NCI-H82 treated with DMSO at 0.1 percent for 48 hours (cell line): Measurements from ENCODE around the gene SRSF4.
A peak's percentile ranks its signal among the peaks of the same experiment; 100 is the strongest.

Source experiments
- DNase-seq: peaks from one replicate; lab custom pipeline; 2025; ENCODE audit not compliant: unreplicated experiment; lab: John Stamatoyannopoulos, UW

The SRSF4 gene

DNA sequence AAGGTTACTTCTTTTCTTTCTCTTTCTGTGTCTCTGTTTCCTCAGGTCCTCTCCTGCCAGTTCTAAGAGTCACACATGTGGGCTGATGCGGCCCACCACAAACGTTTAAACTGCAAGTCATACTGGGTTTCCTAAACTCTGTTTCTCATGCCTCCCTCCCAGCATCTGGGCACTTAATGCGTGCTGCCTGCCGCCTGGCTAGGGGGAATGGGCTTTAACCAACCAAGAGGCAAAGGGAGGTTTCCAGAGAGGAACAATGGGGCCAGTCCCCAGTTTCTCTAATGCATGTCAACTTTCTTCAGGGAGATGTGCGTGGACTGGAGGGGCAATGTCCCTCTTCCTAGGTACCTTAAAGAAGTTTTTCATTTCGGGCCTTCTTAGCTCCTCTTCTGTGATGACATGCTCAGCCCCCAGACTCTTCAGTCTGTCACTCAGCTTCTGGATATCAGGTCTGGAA lies 19.9 kb upstream of the SRSF4 start:
- DNase-seq, result no peak

- no peak for DNase-seq
Observed at GRCh38 chr1:29200906-29201594, 19.4 kb upstream of the SRSF4 start.

- DNase-seq, result no peak
Observed at GRCh38 chr1:29197993-29198392, 16.3 kb upstream of the SRSF4 start.

DNA sequence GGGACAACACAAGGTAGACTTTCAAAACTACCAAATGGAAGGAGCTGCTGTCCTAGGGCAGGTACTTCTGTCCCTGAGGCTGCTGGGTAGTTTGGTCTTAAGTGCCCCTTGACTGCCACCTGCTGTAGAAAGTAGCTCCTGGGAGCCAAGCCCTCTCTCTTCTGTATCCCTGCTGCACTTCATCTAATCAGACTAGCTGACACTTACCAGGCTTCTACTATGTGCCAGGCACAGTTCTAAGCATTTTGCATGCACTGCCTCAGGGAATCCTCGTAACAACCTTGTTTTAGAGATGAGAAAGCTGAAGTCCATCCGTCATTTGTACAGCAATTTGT lies 15.9 kb upstream of the SRSF4 start:
- no peak for DNase-seq

DNA sequence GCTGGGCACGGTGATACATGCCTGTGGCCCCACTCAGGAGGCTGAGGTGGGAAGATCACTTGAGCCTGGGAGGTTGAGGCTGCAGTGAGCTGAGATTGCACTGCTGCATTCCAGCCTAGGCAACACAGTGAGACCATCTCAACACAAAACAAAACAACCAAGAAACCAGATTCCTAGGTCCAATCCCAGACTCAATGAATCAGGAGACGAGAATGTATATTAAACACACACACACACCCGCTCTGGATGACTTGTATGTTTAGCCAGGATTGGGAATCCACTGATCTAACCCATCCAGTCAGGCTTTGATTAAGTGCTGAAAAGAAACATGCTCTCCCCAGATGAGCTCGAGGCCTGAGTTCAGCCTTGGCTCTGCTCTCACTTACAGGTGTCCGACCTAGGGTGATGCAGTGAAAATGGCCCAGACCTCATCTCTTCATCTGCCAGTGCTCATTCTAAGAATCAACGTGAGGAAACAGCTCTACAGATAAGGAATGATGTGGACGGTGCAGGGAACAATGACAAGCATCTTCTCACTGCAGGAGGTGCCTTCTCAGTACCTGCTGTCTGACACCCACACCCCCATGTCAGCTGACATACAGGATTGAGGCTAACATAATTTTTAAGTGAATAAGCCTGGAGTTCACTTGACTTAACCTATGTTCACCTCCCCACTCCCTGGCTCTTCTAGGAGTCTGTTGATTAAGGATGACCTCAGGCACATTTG lies 15.3 kb upstream of the SRSF4 start:
- no peak for DNase-seq

- no peak for DNase-seq
Observed at GRCh38 chr1:29195881-29196291, 14.2 kb upstream of the SRSF4 start.

DNA sequence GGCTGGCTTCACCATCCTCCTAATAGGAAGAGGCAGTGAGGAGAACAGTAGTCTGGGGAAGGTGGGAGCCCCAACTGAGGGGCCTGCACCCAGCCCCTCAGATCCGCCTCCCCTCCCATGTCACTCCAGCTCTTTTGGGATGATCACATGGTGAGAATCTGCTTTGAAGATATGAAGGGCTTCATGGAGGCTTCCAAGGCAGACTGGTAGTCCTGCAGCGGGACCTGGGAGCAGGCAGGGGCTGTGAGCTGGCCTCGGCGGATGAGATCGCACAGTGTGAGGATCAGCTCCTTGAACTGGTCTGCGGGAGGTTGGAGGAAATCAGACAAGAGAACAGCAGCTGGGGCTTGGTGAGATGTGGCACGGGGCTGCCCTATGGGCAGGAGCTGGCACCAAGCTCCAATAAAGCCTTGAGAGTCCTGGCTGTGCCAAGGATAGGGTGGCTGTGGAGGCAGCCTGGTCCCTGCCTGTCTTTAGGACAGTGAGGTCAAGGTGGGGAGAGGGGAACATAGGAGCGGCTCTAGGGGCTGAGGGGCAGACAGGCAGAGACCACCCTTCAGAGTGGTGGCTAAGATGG lies 12.3 kb upstream of the SRSF4 start:
- no peak for DNase-seq

- DNase-seq, result no peak
Observed at GRCh38 chr1:29190718-29191117, 9.0 kb upstream of the SRSF4 start.

DNA sequence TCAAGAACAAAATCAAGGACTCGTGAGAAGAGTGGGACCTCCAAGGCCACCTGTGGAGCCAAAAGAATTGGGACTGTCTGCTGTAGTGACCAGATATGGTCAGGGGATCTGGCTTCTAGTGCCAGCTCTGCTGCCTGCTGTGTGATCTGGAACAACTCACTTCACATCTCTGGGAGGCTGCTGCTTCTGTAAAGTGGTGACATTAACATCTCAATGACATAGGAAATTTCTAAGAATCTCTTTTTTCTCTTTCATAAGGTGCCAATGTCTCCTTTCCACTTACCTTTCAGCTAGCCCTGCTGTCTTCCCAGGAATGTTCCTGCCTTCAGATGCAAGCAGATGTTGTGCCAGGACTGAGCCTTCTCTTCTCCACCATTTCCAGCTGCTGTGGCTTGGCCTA lies 5.0 kb upstream of the SRSF4 start:
- DNase-seq, result no peak

DNA sequence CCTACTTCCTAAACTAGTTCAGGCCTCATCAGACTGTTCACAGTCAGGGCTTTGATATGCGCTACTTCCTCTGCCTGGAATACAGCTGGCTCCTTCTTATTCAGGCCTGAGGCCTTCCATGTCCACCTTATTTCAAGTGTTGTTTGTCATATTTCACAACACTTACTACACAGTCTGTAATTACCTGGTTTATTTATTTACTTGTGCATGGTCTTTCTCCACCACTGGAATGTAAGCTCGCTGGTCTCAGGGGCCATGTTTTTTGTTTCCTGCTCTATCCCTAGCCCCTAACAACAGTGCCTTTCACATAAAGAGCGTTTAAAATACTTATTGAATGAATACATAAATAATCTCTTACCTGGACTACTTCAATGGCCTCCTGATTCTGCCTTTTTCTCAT lies 4.6 kb upstream of the SRSF4 start:
- DNase-seq, result no peak

- no peak for DNase-seq
Observed at GRCh38 chr1:29183287-29183686, 1.6 kb upstream of the SRSF4 start.

DNA sequence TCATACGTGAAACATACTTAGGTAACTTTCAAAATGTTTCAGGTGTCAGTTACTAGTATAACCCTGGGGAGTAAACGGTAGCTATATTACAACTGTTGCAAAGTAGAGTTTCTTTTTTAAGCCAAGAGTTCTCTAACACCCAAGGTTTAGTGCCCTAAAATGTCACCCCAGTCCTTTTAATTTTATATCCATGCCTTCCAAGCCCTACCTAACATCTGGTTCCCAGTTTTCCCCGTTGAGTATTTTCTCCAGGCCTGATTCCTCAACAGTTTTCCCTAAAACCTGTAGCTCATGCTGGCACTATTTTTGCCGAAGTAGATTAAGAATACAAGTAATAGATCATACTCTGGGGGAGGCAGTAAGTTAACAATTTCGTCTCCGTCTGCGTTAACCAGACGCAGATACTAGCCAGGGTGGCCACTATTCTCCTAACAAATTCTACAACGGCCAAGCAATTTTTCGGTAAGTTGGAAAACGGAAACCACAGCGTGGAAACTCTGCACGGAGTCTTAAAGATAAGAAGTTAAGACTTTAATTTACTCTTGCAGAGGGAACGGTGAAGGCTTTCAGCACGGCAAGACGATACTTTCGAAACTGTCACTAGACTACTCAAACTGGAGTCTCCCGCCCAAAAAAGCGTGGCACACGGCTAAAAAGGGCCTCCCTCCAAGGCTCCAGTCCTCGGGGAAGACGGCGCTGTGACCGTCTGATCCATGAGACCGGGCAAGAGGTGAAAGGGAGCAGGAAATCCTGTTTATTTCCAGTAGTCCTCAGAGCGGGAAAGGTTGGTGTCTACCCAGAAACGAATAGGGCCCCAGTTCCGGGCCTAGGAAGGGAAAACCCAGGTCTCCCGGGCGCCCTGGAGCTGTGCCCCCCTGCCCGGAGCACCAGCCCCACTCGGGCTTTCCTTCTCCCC lies 945 bp downstream of the SRSF4 start:
- no peak for DNase-seq

DNA sequence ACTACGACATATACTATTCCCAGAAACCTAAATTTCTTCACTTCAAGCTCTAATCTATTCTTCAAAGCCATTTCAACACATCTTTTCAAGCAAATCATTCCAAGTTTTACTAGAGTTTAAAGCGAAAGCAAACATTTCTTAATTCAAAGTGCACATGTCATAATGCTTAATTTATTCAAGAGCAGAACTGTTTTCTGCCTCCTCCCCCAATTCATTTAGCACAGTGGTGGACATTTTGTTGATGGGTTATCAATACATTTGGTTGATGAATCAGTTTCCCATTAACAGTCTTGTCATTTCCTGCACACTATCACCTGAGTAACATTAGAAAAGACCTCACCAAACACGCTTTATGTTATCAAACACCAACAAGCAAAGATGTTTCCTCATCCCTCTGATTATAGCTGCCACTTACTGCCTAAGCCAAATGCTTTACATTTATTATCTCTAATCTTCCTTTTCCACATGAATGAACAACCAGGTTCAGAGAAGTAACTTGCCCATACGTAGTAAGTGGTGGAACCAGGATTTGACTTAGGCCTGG lies 2.0 kb downstream of the SRSF4 start:
- DNase-seq, result no peak

GRCh38 chr1:29177022-29177705 lies 4.5 kb downstream of the SRSF4 start:
- no peak for DNase-seq

- no peak for DNase-seq
Observed at GRCh38 chr1:29176576-29176975, 5.1 kb downstream of the SRSF4 start.

DNA sequence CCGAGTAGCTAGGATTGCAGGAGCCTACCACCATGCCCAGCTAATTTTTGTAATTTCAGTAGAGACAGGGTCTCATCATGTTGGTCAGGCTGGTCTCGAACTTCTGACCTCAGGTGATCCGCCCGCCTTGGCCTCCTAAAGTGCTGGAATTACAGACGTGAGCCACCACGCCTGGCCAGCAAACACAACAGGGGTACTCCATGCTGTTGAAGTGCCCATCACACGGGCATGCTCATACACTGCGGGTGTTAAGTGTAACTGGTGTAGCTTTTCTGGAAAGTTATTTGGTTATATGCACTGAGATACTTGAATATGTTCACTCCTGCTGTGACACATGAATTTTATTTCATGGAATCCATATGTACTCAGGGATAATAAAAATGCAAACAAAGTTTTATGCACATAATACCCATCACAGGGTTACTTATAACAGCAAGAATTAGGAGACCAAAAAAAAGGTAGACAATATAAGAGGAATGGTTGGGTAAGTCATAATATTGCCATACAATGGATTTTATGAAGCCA lies 9.2 kb downstream of the SRSF4 start:
- DNase-seq, result no peak

DNA sequence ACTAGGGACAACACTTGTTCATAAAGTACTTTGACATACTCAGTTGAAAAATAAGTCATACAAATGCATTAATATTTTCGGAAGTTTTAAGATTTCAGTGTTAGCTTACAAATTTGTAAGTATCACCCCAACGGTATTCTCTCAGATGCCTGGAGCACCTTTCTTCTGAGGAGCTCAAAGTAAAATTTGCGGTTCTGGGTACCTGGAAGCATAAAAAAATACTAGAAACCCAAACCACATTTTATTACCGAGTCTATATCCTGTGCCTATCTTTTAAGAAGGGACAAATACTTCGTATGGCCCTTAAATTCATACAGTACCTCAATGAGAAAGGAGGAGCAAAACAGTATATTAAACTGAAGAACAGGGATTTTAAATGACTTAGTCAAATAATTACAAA lies 10.2 kb downstream of the SRSF4 start:
- DNase-seq, result no peak

DNA sequence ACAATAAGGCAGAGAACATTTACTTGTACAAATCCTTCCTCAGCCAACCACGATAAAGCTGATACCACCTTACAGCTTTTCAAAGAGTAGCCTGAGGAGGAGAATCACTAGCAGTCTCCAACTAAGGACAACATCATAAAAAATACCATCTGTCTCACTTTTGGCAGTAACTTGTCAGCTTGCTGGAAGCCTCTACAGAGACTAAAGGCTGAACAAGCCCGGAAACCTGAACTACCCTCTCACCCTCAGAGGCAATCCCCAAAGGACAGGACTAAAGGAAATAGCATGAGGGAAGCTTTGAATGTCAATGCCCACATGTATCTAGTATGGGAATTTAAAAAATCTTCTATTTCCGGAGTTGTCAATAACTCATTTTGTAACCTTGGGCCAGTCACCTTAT lies 10.6 kb downstream of the SRSF4 start:
- DNase-seq, result peak; percentile 34

DNA sequence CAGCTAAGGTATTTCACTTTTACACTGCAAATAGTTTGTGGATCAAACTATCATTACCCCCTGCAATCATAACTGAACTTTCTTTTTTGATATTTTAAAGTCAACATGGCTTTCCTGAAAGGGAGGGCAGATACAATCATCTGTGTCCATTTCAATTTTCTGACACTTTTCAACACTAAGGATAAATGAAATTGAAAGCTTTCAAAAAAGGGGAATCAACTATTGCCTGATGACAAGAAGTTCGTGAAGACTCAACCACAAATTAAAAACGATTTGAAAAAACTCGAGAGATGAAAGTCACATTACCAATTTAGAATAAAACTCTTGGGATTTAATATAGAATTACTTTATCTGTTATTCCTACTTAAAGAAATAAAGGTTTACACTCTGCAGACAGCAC lies 11.7 kb downstream of the SRSF4 start:
- no peak for DNase-seq

DNA sequence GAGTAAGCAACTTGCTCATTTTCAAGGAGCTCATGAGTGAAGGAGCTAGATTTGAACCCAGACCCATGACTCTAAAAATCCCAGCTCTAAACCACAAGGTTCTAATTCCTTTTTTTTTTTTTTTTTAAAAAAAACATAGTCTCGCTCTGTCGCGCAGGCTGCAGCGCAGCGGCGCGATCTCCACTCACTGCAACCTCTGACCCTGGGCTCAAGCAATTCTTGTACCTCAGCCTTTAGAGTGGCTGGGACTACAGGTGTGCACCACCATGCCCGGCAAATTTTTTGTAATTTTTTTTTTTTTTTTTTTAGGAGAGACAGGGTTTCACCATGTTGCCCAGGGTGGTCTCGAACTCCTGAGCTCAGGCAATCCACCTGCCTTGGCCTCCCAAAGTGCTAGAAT lies 13.8 kb downstream of the SRSF4 start:
- no peak for DNase-seq
